Mesendoderm (in vitro differentiated cells): Measurements from ENCODE around the gene HSPB3.

Experiments
- DNase-seq: peaks from one replicate; pipeline ENCODE4 v3.0.0; 2013
- H2AK5ac ChIP-seq: 2 replicates; pipeline ENCODE4 v1.6.1; 2013; ENCODE audit warnings: low read length, inconsistent platforms
- H2BK120ac ChIP-seq: 2 replicates; pipeline ENCODE4 v1.6.1; 2013; ENCODE audit warnings: low read depth, mild to moderate bottlenecking, low read length, moderate library complexity, mixed read lengths
- H2BK15ac ChIP-seq: replicated peaks from 2 replicates; pipeline ENCODE4 v1.6.1; 2013; ENCODE audit warnings: low read depth, mild to moderate bottlenecking, moderate library complexity
- H2BK5ac ChIP-seq: 2 replicates; pipeline ENCODE4 v1.6.1; 2013; ENCODE audit warnings: low read length, inconsistent platforms
- H3K18ac ChIP-seq: 2 replicates; pipeline ENCODE4 v1.6.1; 2013; ENCODE audit warnings: mild to moderate bottlenecking, low read length, mixed read lengths
- H3K23ac ChIP-seq: one replicate; pipeline ENCODE4 v1.6.1; 2013; ENCODE audit warnings: low read length
- H3K27ac ChIP-seq: 2 replicates; pipeline ENCODE4 v1.5.1; 2013; ENCODE audit warnings: low read depth, mild to moderate bottlenecking, inconsistent platforms, low read length, moderate library complexity
- H3K27me3 ChIP-seq: 2 replicates; pipeline ENCODE4 v1.6.1; 2013; ENCODE audit warnings: low read length, control low read depth, mild to moderate bottlenecking, inconsistent platforms; ENCODE audit not compliant: insufficient read depth, poor library complexity
- H3K36me3 ChIP-seq: 2 replicates; pipeline ENCODE4 v1.6.1; 2013; ENCODE audit warnings: low read length, inconsistent platforms; ENCODE audit not compliant: control insufficient read depth, insufficient read depth
- H3K4ac ChIP-seq: one replicate; pipeline ENCODE4 v1.6.1; 2013; ENCODE audit warnings: low read depth, mild to moderate bottlenecking, low read length, moderate library complexity
- H3K4me1 ChIP-seq: 2 replicates; pipeline ENCODE4 v1.6.1; 2013; ENCODE audit warnings: low read depth, low read length, inconsistent platforms; ENCODE audit not compliant: control insufficient read depth
- H3K4me2 ChIP-seq: 2 replicates; pipeline ENCODE4 v1.6.1; 2013; ENCODE audit warnings: low read length
- H3K4me3 ChIP-seq: 2 replicates; pipeline ENCODE4 v1.5.1; 2013; ENCODE audit warnings: mild to moderate bottlenecking, low read length
- H3K56ac ChIP-seq: one replicate; pipeline ENCODE4 v1.6.1; 2013; ENCODE audit warnings: low read length
- H3K79me1 ChIP-seq: 2 replicates; pipeline ENCODE4 v1.6.1; 2013; ENCODE audit warnings: low read length, inconsistent platforms
- H3K79me2 ChIP-seq: 2 replicates; pipeline ENCODE4 v1.6.1; 2013; ENCODE audit warnings: mild to moderate bottlenecking, low read length; ENCODE audit not compliant: control insufficient read depth, insufficient read depth
- H3K9ac ChIP-seq: 2 replicates; pipeline ENCODE4 v1.6.1; 2013; ENCODE audit warnings: low read length, inconsistent platforms
- H4K5ac ChIP-seq: one replicate; pipeline ENCODE4 v1.6.1; 2013; ENCODE audit warnings: low read length
- H4K8ac ChIP-seq: one replicate; pipeline ENCODE4 v1.6.1; 2013; ENCODE audit warnings: low read depth, mild to moderate bottlenecking, control low read depth, low read length, moderate library complexity
- WGBS: extraction: QIAGEN DNeasy Blood & Tissue Kit; methylation state at CpG from one replicate; pipeline ENCODE4 v1.1.7; 2013; ENCODE audit warnings: low lambda C conversion rate, missing lambda C conversion rate; ENCODE audit not compliant: insufficient coverage; ENCODE audit errors: extremely low coverage; 5-methylcytosine and 5-hydroxymethylcytosine counted together

HSPB3 gene

GRCh38 chr5:54438620-54439389, 16.7 kb upstream of the HSPB3 start:
- Histone ChIP-seq H3K9ac (no peak overlapping the region), H3K4me3 (no peak overlapping the region), H3K4ac (no peak overlapping the region), H4K8ac (no peak overlapping the region), H2BK15ac (no peak overlapping the region), H3K27me3 (no peaks in the 10 kb centered on the region), H3K18ac (no peak overlapping the region), H3K27ac (no peak overlapping the region), H3K79me1 (no peaks in the 10 kb centered on the region), H3K79me2 (no peaks in the 10 kb centered on the region), H2AK5ac (no peak overlapping the region), H2BK5ac (no peak overlapping the region), H3K4me1 (no peaks in the 10 kb centered on the region), H3K4me2 (no peak overlapping the region), H2BK120ac (no peak overlapping the region), H4K5ac (no peak overlapping the region), H3K36me3 (no peaks in the 10 kb centered on the region), H3K56ac (no peak overlapping the region), H3K23ac (no peak overlapping the region)
- no peak for DNase-seq
- WGBS = 100% methylated on average over 1 of the region's 7 CpGs

- no peaks in the 10 kb centered on the region for H3K79me2 ChIP-seq
- no peak overlapping the region for H3K9ac ChIP-seq
- H3K36me3 ChIP-seq = no peaks in the 10 kb centered on the region
- H3K27me3 ChIP-seq = no peaks in the 10 kb centered on the region
- H2BK5ac ChIP-seq = no peak overlapping the region
- no peak overlapping the region for H2BK120ac ChIP-seq
- no peak overlapping the region for H4K5ac ChIP-seq
- no peak overlapping the region for H3K56ac ChIP-seq
- no peak overlapping the region for H2AK5ac ChIP-seq
- no peak overlapping the region for H3K4me3 ChIP-seq
- H4K8ac ChIP-seq = no peak overlapping the region
- H3K4me1 ChIP-seq = no peaks in the 10 kb centered on the region
- no peak overlapping the region for H3K27ac ChIP-seq
- no peak overlapping the region for H3K4me2 ChIP-seq
- WGBS = no CpG with 5 or more reads among the region's 6 CpGs
- H3K4ac ChIP-seq = peak overlapping the region; percentile 2
- no peaks in the 10 kb centered on the region for H3K79me1 ChIP-seq
- H2BK15ac ChIP-seq = no peak overlapping the region
- no peak overlapping the region for H3K23ac ChIP-seq
- DNase-seq = no peak
- H3K18ac ChIP-seq = no peak overlapping the region
These were observed 15.0 kb upstream of the HSPB3 start for GRCh38 chr5:54440456-54440893.

- Histone ChIP-seq H3K4ac (no peak overlapping the region), H3K27me3 (no peaks in the 10 kb centered on the region), H4K8ac (no peak overlapping the region), H3K18ac (no peak overlapping the region), H3K4me1 (no peaks in the 10 kb centered on the region), H2AK5ac (no peak overlapping the region), H3K4me3 (no peak overlapping the region), H3K27ac (no peak overlapping the region), H3K4me2 (no peak overlapping the region), H3K56ac (no peak overlapping the region), H3K9ac (no peak overlapping the region), H3K23ac (no peak overlapping the region), H3K79me2 (no peaks in the 10 kb centered on the region), H3K79me1 (no peaks in the 10 kb centered on the region), H2BK5ac (no peak overlapping the region), H4K5ac (no peak overlapping the region), H2BK120ac (no peak overlapping the region), H2BK15ac (no peak overlapping the region), H3K36me3 (no peaks in the 10 kb centered on the region)
- WGBS = no CpG with 5 or more reads among the region's 1 CpG
- peak; percentile 62 for DNase-seq
These were observed 13.2 kb upstream of the HSPB3 start for GRCh38 chr5:54442271-54442670.

GRCh38 chr5:54443270-54443669, 12.2 kb upstream of the HSPB3 start:
- no peak overlapping the region for H3K18ac ChIP-seq
- H2AK5ac ChIP-seq = no peak overlapping the region
- DNase-seq = peak; percentile 59
- H3K79me2 ChIP-seq = no peaks in the 10 kb centered on the region
- no peaks in the 10 kb centered on the region for H3K27me3 ChIP-seq
- H3K36me3 ChIP-seq = no peaks in the 10 kb centered on the region
- no peak overlapping the region for H3K9ac ChIP-seq
- H4K5ac ChIP-seq = no peak overlapping the region
- H3K4me1 ChIP-seq = no peaks in the 10 kb centered on the region
- no peaks in the 10 kb centered on the region for H3K79me1 ChIP-seq
- no peak overlapping the region for H2BK120ac ChIP-seq
- H3K23ac ChIP-seq = no peak overlapping the region
- no peak overlapping the region for H3K56ac ChIP-seq
- H2BK15ac ChIP-seq = no peak overlapping the region
- H3K4me3 ChIP-seq = no peak overlapping the region
- no peak overlapping the region for H4K8ac ChIP-seq
- H2BK5ac ChIP-seq = no peak overlapping the region
- H3K4me2 ChIP-seq = no peak overlapping the region
- H3K27ac ChIP-seq = no peak overlapping the region
- no peak overlapping the region for H3K4ac ChIP-seq

GRCh38 chr5:54445691-54446378, 9.7 kb upstream of the HSPB3 start:
- Histone ChIP-seq H3K4me1 (no peaks in the 10 kb centered on the region), H2BK15ac (no peak overlapping the region), H3K56ac (no peak overlapping the region), H4K8ac (no peak overlapping the region), H2AK5ac (peak overlapping the region; percentile 76), H3K4me3 (no peak overlapping the region), H3K36me3 (no peaks in the 10 kb centered on the region), H3K79me2 (no peaks in the 10 kb centered on the region), H3K23ac (no peak overlapping the region), H3K4me2 (no peak overlapping the region), H3K27ac (no peak overlapping the region), H3K4ac (no peak overlapping the region), H3K18ac (no peak overlapping the region), H3K9ac (no peak overlapping the region), H4K5ac (no peak overlapping the region), H3K79me1 (no peaks in the 10 kb centered on the region), H2BK120ac (no peak overlapping the region), H2BK5ac (no peak overlapping the region), H3K27me3 (no peaks in the 10 kb centered on the region)
- DNase-seq = no peak
- WGBS = no CpG with 5 or more reads among the region's 2 CpGs
